Liver (tissue), 9 donors: ENCODE data around the gene CUX1. TPM values are rescaled to one million over a fixed set of nuclear protein-coding genes. Genes with fewer than 3 reads are reported as not detected.

ENCODE experiments used
- DNase-seq: peaks from one replicate; pipeline ENCODE4 v3.0.0-alpha.2; 2017; ENCODE audit warnings: low spot score
- H3K27ac ChIP-seq, 2 donors: one replicate each; pipeline ENCODE4 v1.7.0; 2013; ENCODE audit warnings: inconsistent platforms in 2 of 2, low read length in 2 of 2, control low read depth in 1 of 2, low read depth in 1 of 2, mild to moderate bottlenecking in 1 of 2
- H3K27me3 ChIP-seq, 4 donors: one replicate each; pipeline versions ENCODE4 v1.6.1 to v1.7.0; 2013; ENCODE audit warnings: low read length in 3 of 4, inconsistent platforms in 1 of 4, mild to moderate bottlenecking in 1 of 4, moderate library complexity in 1 of 4; ENCODE audit not compliant: control insufficient read depth in 4 of 4, insufficient read depth in 4 of 4
- H3K36me3 ChIP-seq, 4 donors: one replicate each; pipeline versions ENCODE4 v1.6.1 to v1.7.0; 2013; ENCODE audit warnings: low read length in 3 of 4, mild to moderate bottlenecking in 3 of 4, low read depth in 1 of 4, moderate library complexity in 1 of 4; ENCODE audit not compliant: control insufficient read depth in 4 of 4, insufficient read depth in 3 of 4
- H3K4me1 ChIP-seq, 4 donors: one replicate each; pipeline versions ENCODE4 v1.6.1 to v1.7.0; 2013; ENCODE audit warnings: low read length in 3 of 4, mild to moderate bottlenecking in 3 of 4, moderate library complexity in 1 of 4; ENCODE audit not compliant: control insufficient read depth in 4 of 4, insufficient read depth in 4 of 4
- H3K4me3 ChIP-seq, 3 donors: one replicate each; pipeline versions ENCODE4 v1.6.1 to v1.7.0; 2013; ENCODE audit warnings: low read length in 3 of 3, control low read depth in 1 of 3, low read depth in 1 of 3, mild to moderate bottlenecking in 1 of 3
- H3K9ac ChIP-seq, 2 donors: one replicate each; pipeline ENCODE4 v1.7.0; 2013; ENCODE audit warnings: low read length in 2 of 2, mild to moderate bottlenecking in 2 of 2, moderate library complexity in 2 of 2, control low read depth in 1 of 2, low read depth in 1 of 2
- H3K9me3 ChIP-seq, 4 donors: one replicate each; pipeline versions ENCODE4 v1.6.1 to v1.7.0; 2013; ENCODE audit warnings: low read length in 3 of 4; ENCODE audit not compliant: control insufficient read depth in 4 of 4
- EGR1 ChIP-seq, 2 donors: IDR thresholded peaks; 2 replicates each; pipeline ENCODE4 v1.6.1; 2016 to 2018; ENCODE audit warnings: antibody characterized with exemption in 2 of 2, low read depth in 2 of 2
- FOXA1 ChIP-seq: IDR thresholded peaks from 2 replicates; pipeline ENCODE4 v1.6.1; 2016; ENCODE audit warnings: antibody characterized with exemption
- FOXA2 ChIP-seq: IDR thresholded peaks from 2 replicates; pipeline ENCODE4 v1.6.1; 2016; ENCODE audit warnings: antibody characterized with exemption
- GABPA ChIP-seq, 2 donors: IDR thresholded peaks in 1 of 2; conservative IDR thresholded peaks in 1 of 2; 2 replicates each; pipeline ENCODE4 v1.6.1; 2016; ENCODE audit warnings: antibody characterized with exemption in 2 of 2, mild to moderate bottlenecking in 1 of 2, moderate library complexity in 1 of 2
- HNF4A ChIP-seq, 2 donors: conservative IDR thresholded peaks; 2 replicates each; pipeline ENCODE4 v1.6.1; 2016; ENCODE audit warnings: antibody characterized with exemption in 2 of 2, mild to moderate bottlenecking in 2 of 2
- HNF4G ChIP-seq: IDR thresholded peaks from 2 replicates; pipeline ENCODE4 v1.6.1; 2016; ENCODE audit warnings: antibody characterized with exemption
- JUND ChIP-seq, 2 donors: IDR thresholded peaks; 2 replicates each; pipeline ENCODE4 v1.6.1; 2016; ENCODE audit warnings: antibody characterized with exemption in 2 of 2
- NR2F2 ChIP-seq: IDR thresholded peaks from 2 replicates; pipeline ENCODE4 v1.6.1; 2016; ENCODE audit warnings: antibody characterized with exemption
- RAD21 ChIP-seq, 2 donors: IDR thresholded peaks; 2 replicates each; pipeline ENCODE4 v1.6.1; 2016; ENCODE audit warnings: antibody characterized with exemption in 2 of 2, mild to moderate bottlenecking in 2 of 2
- RXRA ChIP-seq, 2 donors: IDR thresholded peaks; 2 replicates each; pipeline ENCODE4 v1.6.1; 2017 to 2018; ENCODE audit warnings: antibody characterized with exemption in 2 of 2, mild to moderate bottlenecking in 1 of 2
- SP1 ChIP-seq: IDR thresholded peaks from 2 replicates; pipeline ENCODE4 v1.6.1; 2018; ENCODE audit warnings: antibody characterized with exemption, mild to moderate bottlenecking
- TAF1 ChIP-seq: conservative IDR thresholded peaks from 2 replicates; pipeline ENCODE4 v1.6.1; 2016; ENCODE audit warnings: antibody characterized with exemption, mild to moderate bottlenecking
- YY1 ChIP-seq: IDR thresholded peaks from 2 replicates; pipeline ENCODE4 v1.6.1; 2016; ENCODE audit warnings: antibody characterized with exemption, mild to moderate bottlenecking
- WGBS: extraction: QIAGEN DNeasy Blood & Tissue Kit; methylation state at CpG from one replicate; pipeline ENCODE4 v1.1.7; 2013; 5-methylcytosine and 5-hydroxymethylcytosine counted together
- polyA plus RNA-seq, 2 donors: library from polyadenylated mRNA; stranded (reverse) in 1 of 2; unstranded in 1 of 2; fragments of 200-250 nt in 1 of 2; fragments of >200 nt in 1 of 2; fragmentation: Nextera tagmentation in 1 of 2; extraction: Ambion mirVana in 1 of 2; gene quantifications; one replicate each; pipeline versions ENCODE4 v1.2.1 to v1.2.3, GENCODE V29; 2013 to 2015
- total RNA-seq, 2 donors: library from RNA; depleted of rRNA; stranded (reverse); fragments of >200 nt; gene quantifications; one replicate each; pipeline ENCODE4 v1.2.3, GENCODE V29; 2014
- TF ChIP-seq, protein P1 (sequence below): IDR thresholded peaks from 2 replicates; pipeline ENCODE4 v1.6.1; 2016; ENCODE audit warnings: antibody characterized with exemption
- TF ChIP-seq, protein P2 (sequence below): IDR thresholded peaks from 2 replicates; pipeline ENCODE4 v1.6.1; 2016; ENCODE audit warnings: antibody characterized with exemption
- TF ChIP-seq, protein P3 (sequence below): IDR thresholded peaks from 2 replicates; pipeline ENCODE4 v1.6.1; 2016; ENCODE audit warnings: antibody characterized with exemption, mild to moderate bottlenecking
- TF ChIP-seq, protein P4 (sequence below): IDR thresholded peaks from 2 replicates; pipeline ENCODE4 v1.6.1; 2016; ENCODE audit warnings: antibody characterized with exemption
- donor health status: healthy.
- donor health status: healthy.
- donor health status: healthy.
- donor health status: healthy.
- donor health status: healthy.

The CUX1 gene
- total and polyA plus RNA-seq, 4 donors, result 18.6 to 40.6 (median 21.4) TPM

DNA sequence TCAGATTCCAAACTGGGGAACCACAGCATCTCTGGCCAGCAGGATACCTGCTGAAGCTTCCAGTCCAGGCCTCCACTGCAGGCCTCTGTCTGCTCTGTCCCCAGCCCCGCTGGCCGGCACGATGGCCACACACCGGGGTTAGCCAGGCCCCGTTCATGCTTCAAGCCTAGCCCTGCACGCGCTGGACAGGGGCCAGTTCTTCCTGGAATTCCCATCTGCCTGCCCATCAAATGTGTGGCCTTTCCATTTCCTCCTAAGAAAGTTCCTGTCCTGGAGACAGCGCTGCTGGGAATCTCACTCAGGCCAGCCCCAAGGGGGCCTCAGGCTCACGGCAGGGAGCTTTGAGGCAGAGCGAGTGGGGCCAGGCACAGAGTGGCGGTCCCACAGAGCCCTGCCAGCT, 487.2 kb downstream of the CUX1 start:
- Histone ChIP-seq H3K9me3 (no peaks in the 10 kb centered on the region), H3K4me3 (no peak overlapping the region), H3K9ac (no peak overlapping the region), H3K27ac (no peak overlapping the region), H3K36me3 (no peaks in the 10 kb centered on the region), H3K4me1 (peaks cover 0 to 6% (median 0%) of the 10 kb centered on the region in 4 donors), H3K27me3 (no peaks in the 10 kb centered on the region)
- WGBS, result 82% methylated on average over 11 of the region's 11 CpGs
- DNase-seq, result no peak
- TF ChIP-seq, protein P1, sequence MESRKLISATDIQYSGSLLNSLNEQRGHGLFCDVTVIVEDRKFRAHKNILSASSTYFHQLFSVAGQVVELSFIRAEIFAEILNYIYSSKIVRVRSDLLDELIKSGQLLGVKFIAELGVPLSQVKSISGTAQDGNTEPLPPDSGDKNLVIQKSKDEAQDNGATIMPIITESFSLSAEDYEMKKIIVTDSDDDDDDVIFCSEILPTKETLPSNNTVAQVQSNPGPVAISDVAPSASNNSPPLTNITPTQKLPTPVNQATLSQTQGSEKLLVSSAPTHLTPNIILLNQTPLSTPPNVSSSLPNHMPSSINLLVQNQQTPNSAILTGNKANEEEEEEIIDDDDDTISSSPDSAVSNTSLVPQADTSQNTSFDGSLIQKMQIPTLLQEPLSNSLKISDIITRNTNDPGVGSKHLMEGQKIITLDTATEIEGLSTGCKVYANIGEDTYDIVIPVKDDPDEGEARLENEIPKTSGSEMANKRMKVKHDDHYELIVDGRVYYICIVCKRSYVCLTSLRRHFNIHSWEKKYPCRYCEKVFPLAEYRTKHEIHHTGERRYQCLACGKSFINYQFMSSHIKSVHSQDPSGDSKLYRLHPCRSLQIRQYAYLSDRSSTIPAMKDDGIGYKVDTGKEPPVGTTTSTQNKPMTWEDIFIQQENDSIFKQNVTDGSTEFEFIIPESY, result no peak
- TF ChIP-seq TAF1, result no peak
- no peak for TF ChIP-seq RXRA (IDR thresholded peaks at IDR 0.05)
- TF ChIP-seq YY1, result no peak
- no peak for TF ChIP-seq NR2F2
- TF ChIP-seq HNF4A (conservative IDR thresholded peaks at IDR 0.05), result no peak
- no peak for TF ChIP-seq SP1
- no peak for TF ChIP-seq EGR1 (IDR thresholded peaks at IDR 0.05; ENCODE audit: low read depth in 2 of 2)
- TF ChIP-seq, protein P2, sequence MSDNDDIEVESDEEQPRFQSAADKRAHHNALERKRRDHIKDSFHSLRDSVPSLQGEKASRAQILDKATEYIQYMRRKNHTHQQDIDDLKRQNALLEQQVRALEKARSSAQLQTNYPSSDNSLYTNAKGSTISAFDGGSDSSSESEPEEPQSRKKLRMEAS, result no peak
- no peak for TF ChIP-seq HNF4G
- TF ChIP-seq GABPA (IDR thresholded peaks at IDR 0.05 in 1 of 2, conservative IDR thresholded peaks at IDR 0.05 in 1 of 2), result no peak
- no peak for TF ChIP-seq FOXA1
- TF ChIP-seq, protein P3, sequence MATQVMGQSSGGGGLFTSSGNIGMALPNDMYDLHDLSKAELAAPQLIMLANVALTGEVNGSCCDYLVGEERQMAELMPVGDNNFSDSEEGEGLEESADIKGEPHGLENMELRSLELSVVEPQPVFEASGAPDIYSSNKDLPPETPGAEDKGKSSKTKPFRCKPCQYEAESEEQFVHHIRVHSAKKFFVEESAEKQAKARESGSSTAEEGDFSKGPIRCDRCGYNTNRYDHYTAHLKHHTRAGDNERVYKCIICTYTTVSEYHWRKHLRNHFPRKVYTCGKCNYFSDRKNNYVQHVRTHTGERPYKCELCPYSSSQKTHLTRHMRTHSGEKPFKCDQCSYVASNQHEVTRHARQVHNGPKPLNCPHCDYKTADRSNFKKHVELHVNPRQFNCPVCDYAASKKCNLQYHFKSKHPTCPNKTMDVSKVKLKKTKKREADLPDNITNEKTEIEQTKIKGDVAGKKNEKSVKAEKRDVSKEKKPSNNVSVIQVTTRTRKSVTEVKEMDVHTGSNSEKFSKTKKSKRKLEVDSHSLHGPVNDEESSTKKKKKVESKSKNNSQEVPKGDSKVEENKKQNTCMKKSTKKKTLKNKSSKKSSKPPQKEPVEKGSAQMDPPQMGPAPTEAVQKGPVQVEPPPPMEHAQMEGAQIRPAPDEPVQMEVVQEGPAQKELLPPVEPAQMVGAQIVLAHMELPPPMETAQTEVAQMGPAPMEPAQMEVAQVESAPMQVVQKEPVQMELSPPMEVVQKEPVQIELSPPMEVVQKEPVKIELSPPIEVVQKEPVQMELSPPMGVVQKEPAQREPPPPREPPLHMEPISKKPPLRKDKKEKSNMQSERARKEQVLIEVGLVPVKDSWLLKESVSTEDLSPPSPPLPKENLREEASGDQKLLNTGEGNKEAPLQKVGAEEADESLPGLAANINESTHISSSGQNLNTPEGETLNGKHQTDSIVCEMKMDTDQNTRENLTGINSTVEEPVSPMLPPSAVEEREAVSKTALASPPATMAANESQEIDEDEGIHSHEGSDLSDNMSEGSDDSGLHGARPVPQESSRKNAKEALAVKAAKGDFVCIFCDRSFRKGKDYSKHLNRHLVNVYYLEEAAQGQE, result no peak
- TF ChIP-seq, protein P4, sequence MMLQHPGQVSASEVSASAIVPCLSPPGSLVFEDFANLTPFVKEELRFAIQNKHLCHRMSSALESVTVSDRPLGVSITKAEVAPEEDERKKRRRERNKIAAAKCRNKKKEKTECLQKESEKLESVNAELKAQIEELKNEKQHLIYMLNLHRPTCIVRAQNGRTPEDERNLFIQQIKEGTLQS, result no peak

DNA sequence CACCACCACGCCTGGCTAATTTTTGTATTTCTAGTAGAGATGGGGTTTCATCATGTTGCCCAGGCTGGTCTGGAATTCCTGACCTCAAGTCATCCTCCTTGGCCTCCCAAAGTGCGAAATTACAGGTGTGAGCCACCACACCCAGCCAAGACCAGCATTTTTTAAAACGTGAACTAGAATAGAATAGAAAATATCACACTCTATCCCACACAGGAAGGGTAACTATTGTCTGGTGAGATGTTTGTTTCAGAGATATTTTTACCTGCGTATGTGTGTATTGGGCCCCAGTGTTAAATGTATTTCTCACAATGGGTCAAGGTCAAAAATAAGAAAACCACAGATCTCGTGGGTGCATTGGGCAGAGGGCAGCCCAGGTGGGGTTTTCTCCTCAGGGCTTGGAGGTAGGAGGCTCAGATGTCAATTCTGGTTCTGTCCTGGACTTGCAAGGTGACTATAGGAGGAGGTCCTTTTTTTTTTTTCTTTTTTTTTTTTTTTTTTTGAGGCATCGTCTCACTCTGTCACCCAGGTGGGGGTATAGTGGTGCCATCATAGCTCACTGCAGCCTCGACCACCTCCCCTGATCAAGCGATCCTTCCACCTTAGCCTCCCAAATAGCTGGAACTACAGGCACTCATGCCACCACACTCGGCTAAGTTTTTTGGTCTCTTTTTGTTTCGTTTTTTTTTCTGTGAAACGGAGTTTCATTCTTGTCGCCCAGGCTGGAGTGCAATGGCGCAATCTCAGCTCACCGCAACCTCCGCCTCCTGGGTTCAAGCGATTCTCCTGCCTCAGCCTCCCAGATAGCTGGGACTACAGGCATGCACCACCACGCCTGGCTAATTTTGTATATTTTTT, 488.2 kb downstream of the CUX1 start:
- DNase-seq, result no peak
- TF ChIP-seq RAD21 (IDR thresholded peaks at IDR 0.05), result no peak
- no peak for TF ChIP-seq RXRA (IDR thresholded peaks at IDR 0.05)
- TF ChIP-seq, protein P4, result no peak
- TF ChIP-seq GABPA (IDR thresholded peaks at IDR 0.05 in 1 of 2, conservative IDR thresholded peaks at IDR 0.05 in 1 of 2), result no peak
- TF ChIP-seq, protein P2, result no peak
- TF ChIP-seq, protein P1, result no peak
- TF ChIP-seq, protein P3, result no peak
- TF ChIP-seq JUND (IDR thresholded peaks at IDR 0.05), result no peak
- TF ChIP-seq FOXA1, result no peak
- no peak for TF ChIP-seq FOXA2
- no peak for TF ChIP-seq NR2F2
- no peak for TF ChIP-seq SP1
- no peak for TF ChIP-seq EGR1 (IDR thresholded peaks at IDR 0.05; ENCODE audit: low read depth in 2 of 2)
- no peak for TF ChIP-seq YY1
- 93% methylated on average over 17 of the region's 17 CpGs for WGBS
- Histone ChIP-seq H3K36me3 (no peaks in the 10 kb centered on the region), H3K27me3 (no peaks in the 10 kb centered on the region), H3K9me3 (no peaks in the 10 kb centered on the region), H3K27ac (no peak overlapping the region), H3K4me1 (peaks cover 0 to 3% (median 0%) of the 10 kb centered on the region in 4 donors), H3K4me3 (no peak overlapping the region), H3K9ac (no peak overlapping the region)
